CD8-positive, alpha-beta memory T cell (primary cell): ENCODE results near the gene HOXD9. TPM values are rescaled to one million over a fixed set of nuclear protein-coding genes. Genes with fewer than 3 reads are reported as not detected.

Experiments
- CTCF ChIA-PET: fragments of 350-600 bp; sonication (Branson Sonifier 250); formaldehyde crosslinking; loops from one replicate; lab custom pipeline; 2021; ENCODE audit warnings: antibody characterized with exemption; lab: Charles Lee
- POLR2A ChIA-PET: fragments of 350-600 bp; sonication (Branson Sonifier 250); formaldehyde crosslinking; loops from one replicate; lab custom pipeline; 2021; ENCODE audit warnings: antibody characterized with exemption; lab: Charles Lee
- DNase-seq, 5 donors: peaks; one replicate each; pipeline versions ENCODE4 v3.0.0 to v3.0.0-alpha.2; 2020 to 2022; ENCODE audit warnings: mixed read lengths in 1 of 5
- H3K27ac ChIP-seq: one replicate; pipeline ENCODE4 v1.7.0; 2013; ENCODE audit warnings: low read depth, mild to moderate bottlenecking, low read length, moderate library complexity
- H3K27me3 ChIP-seq: 2 replicates; pipeline ENCODE4 v1.7.0; 2013; ENCODE audit warnings: low read length, mild to moderate bottlenecking; ENCODE audit not compliant: insufficient read depth, poor library complexity, severe bottlenecking
- H3K36me3 ChIP-seq: 2 replicates; pipeline ENCODE4 v1.7.0; 2013; ENCODE audit warnings: mild to moderate bottlenecking, low read length, moderate library complexity; ENCODE audit not compliant: insufficient read depth
- H3K4me1 ChIP-seq: 2 replicates; pipeline ENCODE4 v1.7.0; 2013; ENCODE audit warnings: mild to moderate bottlenecking, low read length, moderate library complexity; ENCODE audit not compliant: insufficient read depth
- H3K4me3 ChIP-seq: 2 replicates; pipeline ENCODE4 v1.7.0; 2013; ENCODE audit warnings: mild to moderate bottlenecking, low read length
- H3K9me3 ChIP-seq: 2 replicates; pipeline ENCODE4 v1.7.0; 2013; ENCODE audit warnings: mild to moderate bottlenecking, low read length
- H3K27ac Mint-ChIP-seq, 8 donors: one replicate each; pipeline ENCODE4 v1.8.0; 2020 to 2021; ENCODE audit warnings: mixed read lengths in 8 of 8, mild to moderate bottlenecking in 6 of 8, inconsistent platforms in 3 of 8, moderate library complexity in 3 of 8
- H3K27me3 Mint-ChIP-seq, 2 donors: one replicate each; pipeline ENCODE4 v1.8.0; 2020 to 2021; ENCODE audit warnings: mixed read lengths in 2 of 2, mild to moderate bottlenecking in 1 of 2, moderate library complexity in 1 of 2
- H3K36me3 Mint-ChIP-seq, 3 donors: one replicate each; pipeline ENCODE4 v1.8.0; 2020 to 2021; ENCODE audit warnings: mixed read lengths in 3 of 3, inconsistent platforms in 1 of 3, mild to moderate bottlenecking in 1 of 3
- H3K4me1 Mint-ChIP-seq, 3 donors: one replicate each; pipeline ENCODE4 v1.8.0; 2020 to 2021; ENCODE audit warnings: mixed read lengths in 3 of 3, inconsistent platforms in 1 of 3, mild to moderate bottlenecking in 1 of 3
- H3K4me3 Mint-ChIP-seq, 7 donors: one replicate each; pipeline ENCODE4 v1.8.0; 2020 to 2021; ENCODE audit warnings: mixed read lengths in 7 of 7, mild to moderate bottlenecking in 6 of 7, moderate library complexity in 4 of 7, inconsistent platforms in 2 of 7
- H3K9me3 Mint-ChIP-seq, 5 donors: one replicate each; pipeline ENCODE4 v1.8.0; 2020 to 2022; ENCODE audit warnings: mixed read lengths in 5 of 5, mild to moderate bottlenecking in 3 of 5, moderate library complexity in 2 of 5, inconsistent platforms in 1 of 5
- polyA plus RNA-seq: library from polyadenylated mRNA; unstranded; fragments of 300-500 nt; fragmentation: Illumina TruSeq; gene quantifications from one replicate; pipeline ENCODE4 v1.2.3, GENCODE V29; 2021
- total RNA-seq, 2 experiments: library from RNA; stranded (reverse); gene quantifications; one replicate each; pipeline ENCODE4 v1.2.3, GENCODE V29; 2021

The HOXD9 gene
- total and polyA plus RNA-seq, 3 experiments from 2014 or later: not detected

DNA sequence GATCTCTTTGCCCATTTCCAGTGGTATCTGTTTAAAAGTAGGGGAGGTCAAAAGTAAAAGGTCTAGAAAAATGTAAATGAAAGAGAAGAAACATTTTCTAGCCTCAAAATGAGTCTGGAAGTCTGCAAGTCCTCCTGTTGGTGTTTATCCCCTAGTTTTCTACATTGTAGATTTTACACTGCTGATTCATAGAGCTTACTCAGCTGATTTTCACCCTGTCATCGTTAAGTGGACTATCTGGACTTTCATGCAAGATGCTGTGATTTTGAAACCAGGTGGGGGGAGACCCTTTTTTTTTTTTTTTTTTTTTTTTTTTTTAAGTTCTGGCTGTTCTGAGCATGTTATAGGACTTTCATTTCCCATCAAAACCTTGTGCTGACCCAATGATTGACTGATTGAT lies 44.9 kb downstream of the HOXD9 start:
- Mint-ChIP-seq H3K27me3 (peaks cover 78 to 87% of the 10 kb centered on the region in 2 donors), H3K36me3 (peaks cover 0 to 5% (median 0%) of the 10 kb centered on the region in 3 donors), H3K9me3 (peaks cover 0 to 13% (median 7%) of the 10 kb centered on the region in 5 donors), H3K4me3 (no peak overlapping the region), H3K27ac (no peak overlapping the region), H3K4me1 (peaks cover 6 to 11% (median 10%) of the 10 kb centered on the region in 3 donors)
- Histone ChIP-seq H3K4me3 (no peak overlapping the region), H3K9me3 (no peaks in the 10 kb centered on the region), H3K27ac (no peak overlapping the region), H3K4me1 (no peaks in the 10 kb centered on the region), H3K36me3 (no peaks in the 10 kb centered on the region), H3K27me3 (peaks cover 68% of the 10 kb centered on the region)
- ChIA-PET CTCF (interaction anchor here (0.7 kb wide), 1 partner anchor 1563 kb away, joined by 3 read pairs; no protein-coding TSS in a partner anchor), POLR2A (no interaction called here)
- no peak for DNase-seq

DNA sequence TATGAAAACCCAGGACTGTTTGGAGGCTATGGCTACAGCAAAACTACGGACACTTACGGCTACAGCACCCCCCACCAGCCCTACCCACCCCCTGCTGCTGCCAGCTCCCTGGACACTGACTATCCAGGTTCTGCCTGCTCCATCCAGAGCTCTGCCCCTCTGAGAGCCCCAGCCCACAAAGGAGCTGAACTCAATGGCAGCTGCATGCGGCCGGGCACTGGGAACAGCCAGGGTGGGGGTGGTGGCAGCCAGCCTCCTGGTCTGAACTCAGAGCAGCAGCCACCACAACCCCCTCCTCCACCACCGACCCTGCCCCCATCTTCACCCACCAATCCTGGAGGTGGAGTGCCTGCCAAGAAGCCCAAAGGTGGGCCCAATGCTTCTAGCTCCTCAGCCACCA lies 46.7 kb downstream of the HOXD9 start:
- Mint-ChIP-seq H3K4me1 (peaks cover 4 to 17% (median 15%) of the 10 kb centered on the region in 3 donors), H3K27me3 (peaks cover 83 to 89% of the 10 kb centered on the region in 2 donors), H3K4me3 (no peak overlapping the region), H3K36me3 (peaks cover 0 to 5% (median 3%) of the 10 kb centered on the region in 3 donors), H3K27ac (no peak overlapping the region), H3K9me3 (peaks cover 0 to 10% (median 8%) of the 10 kb centered on the region in 5 donors)
- no peaks in the 10 kb centered on the region for H3K9me3 ChIP-seq
- POLR2A ChIA-PET: no interaction called here
- DNase-seq: no peak
- no peak overlapping the region for H3K4me3 ChIP-seq
- no peaks in the 10 kb centered on the region for H3K4me1 ChIP-seq
- H3K27ac ChIP-seq: no peak overlapping the region
- no peaks in the 10 kb centered on the region for H3K36me3 ChIP-seq
- CTCF ChIA-PET: interaction anchor here (0.8 kb wide), 1 partner anchor 43 kb away, joined by 3 read pairs; no protein-coding TSS in a partner anchor
- H3K27me3 ChIP-seq: peaks cover 73% of the 10 kb centered on the region

DNA sequence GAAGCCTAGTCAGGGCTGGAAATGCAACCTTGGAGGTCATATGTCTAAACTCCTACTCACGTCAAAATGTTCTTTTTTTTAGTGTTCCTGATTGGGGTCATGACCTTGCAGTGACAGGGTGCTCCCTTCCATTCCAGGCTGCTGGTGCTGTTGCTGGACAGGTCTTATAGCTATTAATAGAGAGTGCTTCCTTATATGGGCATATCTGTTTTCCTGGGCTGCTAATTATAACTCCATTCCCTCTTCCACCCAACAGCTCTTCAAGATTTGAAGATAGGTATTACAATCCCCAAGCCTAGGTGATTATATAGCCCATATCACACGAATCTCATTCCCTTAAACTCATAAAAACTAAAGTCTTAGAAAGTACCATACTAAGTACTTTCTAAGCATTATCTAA lies 47.2 kb downstream of the HOXD9 start:
- no peak for DNase-seq
- Mint-ChIP-seq H3K27ac (no peak overlapping the region), H3K9me3 (peaks cover 0 to 8% (median 5%) of the 10 kb centered on the region in 5 donors), H3K36me3 (peaks cover 0 to 5% (median 3%) of the 10 kb centered on the region in 3 donors), H3K27me3 (peaks cover 83 to 88% of the 10 kb centered on the region in 2 donors), H3K4me1 (peaks cover 2 to 14% (median 12%) of the 10 kb centered on the region in 3 donors), H3K4me3 (no peak overlapping the region)
- CTCF ChIA-PET: interaction anchor here (0.8 kb wide), 1 partner anchor 43 kb away, joined by 3 read pairs; no protein-coding TSS in a partner anchor
- H3K4me1 ChIP-seq: no peaks in the 10 kb centered on the region
- H3K9me3 ChIP-seq: no peaks in the 10 kb centered on the region
- POLR2A ChIA-PET: no interaction called here
- H3K27me3 ChIP-seq: peaks cover 72% of the 10 kb centered on the region
- H3K27ac ChIP-seq: no peak overlapping the region
- no peak overlapping the region for H3K4me3 ChIP-seq
- H3K36me3 ChIP-seq: no peaks in the 10 kb centered on the region

- peaks cover 2 to 16% (median 14%) of the 10 kb centered on the region in 3 donors for H3K4me1 Mint-ChIP-seq
- H3K36me3 Mint-ChIP-seq: peaks cover 0 to 5% (median 3%) of the 10 kb centered on the region in 3 donors
- ChIA-PET CTCF (interaction anchor here (0.7 kb wide), 1 partner anchor 9 kb away, joined by 3 read pairs; no protein-coding TSS in a partner anchor), POLR2A (no interaction called here)
- no peak overlapping the region for H3K27ac Mint-ChIP-seq
- Histone ChIP-seq H3K4me3 (no peak overlapping the region), H3K27ac (no peak overlapping the region), H3K36me3 (no peaks in the 10 kb centered on the region), H3K9me3 (no peaks in the 10 kb centered on the region), H3K4me1 (no peaks in the 10 kb centered on the region), H3K27me3 (peaks cover 64% of the 10 kb centered on the region)
- H3K27me3 Mint-ChIP-seq: peaks cover 82 to 88% of the 10 kb centered on the region in 2 donors
- no peak overlapping the region for H3K4me3 Mint-ChIP-seq
- DNase-seq: no peak
- H3K9me3 Mint-ChIP-seq: peaks cover 0 to 8% (median 6%) of the 10 kb centered on the region in 5 donors
These were observed 48.2 kb downstream of the HOXD9 start for GRCh38 chr2:176170602-176171305.

GRCh38 chr2:176171351-176172006 lies 49.0 kb downstream of the HOXD9 start:
- Mint-ChIP-seq H3K4me3 (no peak overlapping the region), H3K9me3 (peaks cover 0 to 8% (median 6%) of the 10 kb centered on the region in 5 donors), H3K27ac (no peak overlapping the region), H3K27me3 (peaks cover 82 to 88% of the 10 kb centered on the region in 2 donors), H3K4me1 (peaks cover 2 to 16% (median 14%) of the 10 kb centered on the region in 3 donors), H3K36me3 (peaks cover 0 to 5% (median 3%) of the 10 kb centered on the region in 3 donors)
- ChIA-PET CTCF (no interaction called here), POLR2A (no interaction called here)
- no peaks in the 10 kb centered on the region for H3K4me1 ChIP-seq
- H3K36me3 ChIP-seq: no peaks in the 10 kb centered on the region
- H3K9me3 ChIP-seq: no peaks in the 10 kb centered on the region
- peaks cover 64% of the 10 kb centered on the region for H3K27me3 ChIP-seq
- no peak for DNase-seq
- no peak overlapping the region for H3K27ac ChIP-seq
- H3K4me3 ChIP-seq: no peak overlapping the region

- Mint-ChIP-seq H3K4me1 (peaks cover 2 to 17% (median 15%) of the 10 kb centered on the region in 3 donors), H3K27me3 (peaks cover 84 to 88% of the 10 kb centered on the region in 2 donors), H3K27ac (peak overlapping the region in 2 of 8 donors; percentile 36 to 75), H3K36me3 (peaks cover 0 to 5% (median 3%) of the 10 kb centered on the region in 3 donors), H3K4me3 (peak overlapping the region in 2 of 7 donors; percentile 47 to 49), H3K9me3 (peaks cover 0 to 8% (median 5%) of the 10 kb centered on the region in 5 donors)
- no peak for DNase-seq
- no peak overlapping the region for H3K27ac ChIP-seq
- no peaks in the 10 kb centered on the region for H3K36me3 ChIP-seq
- H3K4me1 ChIP-seq: no peaks in the 10 kb centered on the region
- peaks cover 63% of the 10 kb centered on the region for H3K27me3 ChIP-seq
- POLR2A ChIA-PET: no interaction called here
- CTCF ChIA-PET: no interaction called here
- H3K4me3 ChIP-seq: no peak overlapping the region
- no peaks in the 10 kb centered on the region for H3K9me3 ChIP-seq
These were observed 49.7 kb downstream of the HOXD9 start for GRCh38 chr2:176172007-176172894.

- Mint-ChIP-seq H3K4me1 (peaks cover 4 to 22% (median 18%) of the 10 kb centered on the region in 3 donors), H3K9me3 (peaks cover 0 to 6% (median 3%) of the 10 kb centered on the region in 5 donors), H3K36me3 (peaks cover 0 to 5% (median 3%) of the 10 kb centered on the region in 3 donors), H3K27me3 (peaks cover 79 to 87% of the 10 kb centered on the region in 2 donors), H3K4me3 (peak overlapping the region in 1 of 7 donors; percentile 49), H3K27ac (peak overlapping the region in 2 of 8 donors; percentile 36 to 75)
- Histone ChIP-seq H3K27ac (no peak overlapping the region), H3K27me3 (peaks cover 64% of the 10 kb centered on the region), H3K4me1 (no peaks in the 10 kb centered on the region), H3K36me3 (no peaks in the 10 kb centered on the region), H3K4me3 (no peak overlapping the region), H3K9me3 (no peaks in the 10 kb centered on the region)
- DNase-seq: no peak
- CTCF ChIA-PET: no interaction called here
- POLR2A ChIA-PET: no interaction called here
These were observed 50.5 kb downstream of the HOXD9 start for GRCh38 chr2:176172895-176173566.
